Astrocyte of the cerebellum (primary cell): ENCODE measurements around the gene MAB21L3.

ENCODE experiments used
- DNase-seq: peaks from one replicate; pipeline ENCODE4 v3.0.0-alpha.2; 2011; ENCODE audit warnings: low read depth
- H3K4me3 ChIP-seq: 2 replicates; pipeline ENCODE4 v1.5.1; 2011; ENCODE audit warnings: mild to moderate bottlenecking, low read depth, low read length, moderate library complexity
- in situ Hi-C: cut with HindIII; loops from 2 replicates; pipeline ENCODE4 v1.10.0; 2017; ENCODE audit warnings: low sequenced_read_pairs
- TF ChIP-seq, protein P1 (sequence below): IDR thresholded peaks from 2 replicates; pipeline ENCODE4 v1.5.1; 2012; ENCODE audit warnings: low read length, low read depth, moderate library complexity, mild to moderate bottlenecking; ENCODE audit errors: missing control alignments

MAB21L3 gene

GRCh38 chr1:116151739-116152576 is 40.8 kb downstream of the MAB21L3 start:
- DNase-seq: peak; percentile 33
- peak overlapping the region; percentile 42 for H3K4me3 ChIP-seq
- in situ Hi-C loops: loop anchor here (25.0 kb wide), 1 partner anchor 335 kb away; no protein-coding TSS in a partner anchor
- TF ChIP-seq, protein P1, sequence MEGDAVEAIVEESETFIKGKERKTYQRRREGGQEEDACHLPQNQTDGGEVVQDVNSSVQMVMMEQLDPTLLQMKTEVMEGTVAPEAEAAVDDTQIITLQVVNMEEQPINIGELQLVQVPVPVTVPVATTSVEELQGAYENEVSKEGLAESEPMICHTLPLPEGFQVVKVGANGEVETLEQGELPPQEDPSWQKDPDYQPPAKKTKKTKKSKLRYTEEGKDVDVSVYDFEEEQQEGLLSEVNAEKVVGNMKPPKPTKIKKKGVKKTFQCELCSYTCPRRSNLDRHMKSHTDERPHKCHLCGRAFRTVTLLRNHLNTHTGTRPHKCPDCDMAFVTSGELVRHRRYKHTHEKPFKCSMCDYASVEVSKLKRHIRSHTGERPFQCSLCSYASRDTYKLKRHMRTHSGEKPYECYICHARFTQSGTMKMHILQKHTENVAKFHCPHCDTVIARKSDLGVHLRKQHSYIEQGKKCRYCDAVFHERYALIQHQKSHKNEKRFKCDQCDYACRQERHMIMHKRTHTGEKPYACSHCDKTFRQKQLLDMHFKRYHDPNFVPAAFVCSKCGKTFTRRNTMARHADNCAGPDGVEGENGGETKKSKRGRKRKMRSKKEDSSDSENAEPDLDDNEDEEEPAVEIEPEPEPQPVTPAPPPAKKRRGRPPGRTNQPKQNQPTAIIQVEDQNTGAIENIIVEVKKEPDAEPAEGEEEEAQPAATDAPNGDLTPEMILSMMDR: peak; percentile 84

GRCh38 chr1:116152577-116152943 is 41.4 kb downstream of the MAB21L3 start:
- peak overlapping the region; percentile 42 for H3K4me3 ChIP-seq
- DNase-seq: no peak
- in situ Hi-C loops: loop anchor here (25.0 kb wide), 1 partner anchor 335 kb away; no protein-coding TSS in a partner anchor
- TF ChIP-seq, protein P1: no peak

DNA sequence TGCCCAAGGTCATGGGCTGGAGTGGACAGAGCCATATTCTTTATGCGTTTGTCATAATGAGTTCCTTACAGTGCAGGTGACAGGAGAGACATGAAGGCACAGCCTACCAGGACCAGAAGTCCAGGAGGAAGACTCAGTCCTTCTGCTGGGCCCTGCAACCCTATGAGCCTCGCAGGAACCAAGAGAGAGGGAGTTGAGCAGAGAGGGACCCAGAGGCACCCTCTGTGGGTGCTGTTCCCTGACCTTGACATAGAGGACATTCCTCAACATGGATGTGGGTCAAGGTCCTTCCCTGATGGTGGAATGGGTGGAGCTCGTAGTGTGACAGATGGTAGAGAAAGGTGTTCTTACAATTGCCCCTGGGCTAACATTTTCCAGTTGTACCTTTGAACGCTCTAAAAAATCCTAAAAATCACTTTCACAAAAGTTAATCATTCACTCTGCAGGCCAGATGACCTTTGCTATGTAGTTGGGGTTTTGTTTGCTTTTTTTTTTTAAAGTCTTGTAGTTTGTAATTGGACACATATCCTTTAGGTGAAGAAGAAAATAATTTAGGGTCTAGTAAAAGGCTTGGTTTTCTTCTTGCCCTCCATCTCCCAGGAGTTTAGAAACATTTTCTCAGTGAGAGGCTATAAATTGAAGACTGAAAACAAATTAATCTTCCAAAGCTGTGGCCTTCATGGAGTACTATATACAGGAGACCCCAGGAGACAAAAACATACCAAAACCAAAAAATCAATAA is 41.9 kb downstream of the MAB21L3 start:
- in situ Hi-C loops: loop anchor here (25.0 kb wide), 1 partner anchor 334 kb away; no protein-coding TSS in a partner anchor
- no peak for DNase-seq
- no peak overlapping the region for H3K4me3 ChIP-seq
- TF ChIP-seq, protein P1: no peak

GRCh38 chr1:116153692-116154031 is 42.5 kb downstream of the MAB21L3 start:
- no peak overlapping the region for H3K4me3 ChIP-seq
- DNase-seq: no peak
- in situ Hi-C loops: loop anchor here (25.0 kb wide), 1 partner anchor 334 kb away; no protein-coding TSS in a partner anchor
- TF ChIP-seq, protein P1: no peak

- in situ Hi-C loops: loop anchor here (25.0 kb wide), 1 partner anchor 333 kb away; no protein-coding TSS in a partner anchor
Observed at GRCh38 chr1:116154536-116154935, 43.3 kb downstream of the MAB21L3 start.

GRCh38 chr1:116157096-116157495 is 45.9 kb downstream of the MAB21L3 start:
- no peak for DNase-seq
- in situ Hi-C loops: loop anchor here (25.0 kb wide), 1 partner anchor 330 kb away; no protein-coding TSS in a partner anchor
- no peak overlapping the region for H3K4me3 ChIP-seq
- TF ChIP-seq, protein P1: no peak

More at GRCh38 chr1:116154536-116154935, 43.3 kb downstream of the MAB21L3 start:
- H3K4me3 ChIP-seq: no peak overlapping the region
- DNase-seq: no peak
- TF ChIP-seq, protein P1: no peak
